Measurements from ENCODE around the gene NTRK1.

The NTRK1 gene

GRCh38 chr1:156862584-156862983, 1.9 kb downstream of the NTRK1 start:
- TF ChIP-seq, protein P1, sequence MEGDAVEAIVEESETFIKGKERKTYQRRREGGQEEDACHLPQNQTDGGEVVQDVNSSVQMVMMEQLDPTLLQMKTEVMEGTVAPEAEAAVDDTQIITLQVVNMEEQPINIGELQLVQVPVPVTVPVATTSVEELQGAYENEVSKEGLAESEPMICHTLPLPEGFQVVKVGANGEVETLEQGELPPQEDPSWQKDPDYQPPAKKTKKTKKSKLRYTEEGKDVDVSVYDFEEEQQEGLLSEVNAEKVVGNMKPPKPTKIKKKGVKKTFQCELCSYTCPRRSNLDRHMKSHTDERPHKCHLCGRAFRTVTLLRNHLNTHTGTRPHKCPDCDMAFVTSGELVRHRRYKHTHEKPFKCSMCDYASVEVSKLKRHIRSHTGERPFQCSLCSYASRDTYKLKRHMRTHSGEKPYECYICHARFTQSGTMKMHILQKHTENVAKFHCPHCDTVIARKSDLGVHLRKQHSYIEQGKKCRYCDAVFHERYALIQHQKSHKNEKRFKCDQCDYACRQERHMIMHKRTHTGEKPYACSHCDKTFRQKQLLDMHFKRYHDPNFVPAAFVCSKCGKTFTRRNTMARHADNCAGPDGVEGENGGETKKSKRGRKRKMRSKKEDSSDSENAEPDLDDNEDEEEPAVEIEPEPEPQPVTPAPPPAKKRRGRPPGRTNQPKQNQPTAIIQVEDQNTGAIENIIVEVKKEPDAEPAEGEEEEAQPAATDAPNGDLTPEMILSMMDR (IDR thresholded peaks at IDR 0.05; ENCODE audit: insufficient read depth, low read depth, low read length, missing control alignments), result no peak
- DNase-seq (ENCODE audit: low read depth), result no peak
- no peak overlapping the region for H3K4me3 ChIP-seq (ENCODE audit: low read length)

GRCh38 chr1:156862997-156863599, 2.4 kb downstream of the NTRK1 start:
- no peak overlapping the region for H3K4me3 ChIP-seq (ENCODE audit: low read length)
- TF ChIP-seq, protein P1 (IDR thresholded peaks at IDR 0.05; ENCODE audit: insufficient read depth, low read depth, low read length, missing control alignments), result no peak
- peak; percentile 38 for DNase-seq (ENCODE audit: low read depth)

DNA sequence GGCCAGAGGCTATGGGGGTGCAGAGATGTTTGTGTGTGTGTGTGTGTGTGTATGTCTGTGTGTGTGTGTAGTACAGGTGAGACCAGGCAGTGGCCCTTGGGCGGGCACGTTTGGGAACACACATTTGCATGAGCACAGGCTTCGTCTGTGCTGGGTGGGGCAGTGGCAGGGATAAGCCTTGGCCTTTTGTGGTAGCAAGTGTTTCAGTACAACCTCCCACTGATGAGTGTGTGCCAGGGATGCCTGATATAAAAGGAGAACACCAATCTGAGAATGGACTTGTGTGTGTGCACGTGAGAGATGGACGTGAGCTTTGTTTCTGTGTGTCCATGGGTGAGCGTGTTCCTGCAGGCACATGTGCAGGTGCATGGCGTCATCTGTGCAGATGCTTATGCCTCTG, 3.0 kb downstream of the NTRK1 start:
- no peak overlapping the region for H3K4me3 ChIP-seq (ENCODE audit: low read length)
- no peak for DNase-seq (ENCODE audit: low read depth)
- TF ChIP-seq, protein P1 (IDR thresholded peaks at IDR 0.05; ENCODE audit: insufficient read depth, low read depth, low read length, missing control alignments), result no peak

DNA sequence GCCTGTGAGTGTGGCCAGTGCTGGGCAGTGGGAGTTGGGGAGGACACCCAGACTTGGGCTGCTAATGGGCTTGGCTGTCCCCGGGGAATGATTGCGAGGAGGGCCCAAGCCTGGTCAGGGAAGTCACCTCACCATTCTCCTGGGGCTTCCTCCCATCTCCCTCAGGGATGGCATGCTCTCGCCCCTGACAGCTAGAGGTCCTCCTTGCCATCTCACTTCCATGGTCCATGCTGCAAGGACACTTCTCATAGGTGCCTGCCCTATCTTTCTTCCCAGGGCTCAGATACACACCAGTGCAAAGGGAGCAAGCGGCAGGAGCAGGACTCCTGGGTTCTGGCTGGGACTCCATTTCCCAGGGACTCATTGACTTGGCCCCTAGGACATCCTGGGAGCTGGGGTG, 4.1 kb downstream of the NTRK1 start:
- no peak overlapping the region for H3K4me3 ChIP-seq (ENCODE audit: low read length)
- TF ChIP-seq, protein P1 (IDR thresholded peaks at IDR 0.05; ENCODE audit: insufficient read depth, low read depth, low read length, missing control alignments), result no peak
- DNase-seq (ENCODE audit: low read depth), result no peak

DNA sequence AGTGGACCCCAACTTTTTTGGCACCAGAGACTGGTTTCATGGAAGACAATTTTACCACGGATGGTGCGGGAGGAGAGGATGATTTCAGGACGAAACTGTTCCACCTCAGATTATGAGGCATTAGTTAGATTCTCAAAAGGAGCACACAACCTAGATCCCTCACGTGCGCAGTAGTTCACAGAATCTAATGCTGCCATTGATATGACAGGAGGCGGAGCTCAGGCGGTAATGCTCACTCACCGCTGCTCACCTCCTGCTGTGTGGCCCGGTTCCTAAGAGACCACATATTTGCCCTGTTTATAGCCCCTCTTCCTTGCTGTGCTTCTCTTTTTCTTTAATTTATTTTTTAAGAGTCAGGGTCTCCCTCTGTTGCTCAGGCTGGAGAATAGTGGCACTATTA, 4.6 kb downstream of the NTRK1 start:
- TF ChIP-seq, protein P1 (IDR thresholded peaks at IDR 0.05; ENCODE audit: insufficient read depth, low read depth, low read length, missing control alignments), result no peak
- no peak overlapping the region for H3K4me3 ChIP-seq (ENCODE audit: low read length)
- DNase-seq (ENCODE audit: low read depth), result no peak

DNA sequence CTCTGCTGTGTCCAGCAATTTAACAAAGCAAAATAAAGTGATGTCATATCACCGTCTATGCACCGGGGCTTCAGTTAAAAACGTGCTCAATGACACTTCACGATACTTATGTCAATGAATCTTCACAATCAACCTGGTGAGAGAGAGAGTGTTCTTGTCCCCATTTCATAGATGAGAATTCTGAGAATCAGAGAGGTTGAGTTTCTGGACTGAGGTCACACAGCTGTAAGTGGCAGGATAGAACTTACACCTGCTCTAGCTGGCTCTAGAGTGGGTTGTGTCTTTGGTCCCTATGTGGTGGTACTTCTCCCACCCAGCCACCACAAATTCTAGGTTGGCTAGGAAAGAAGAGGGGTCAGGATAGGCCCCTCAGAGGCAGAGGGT, 5.2 kb downstream of the NTRK1 start:
- TF ChIP-seq, protein P1 (IDR thresholded peaks at IDR 0.05; ENCODE audit: insufficient read depth, low read depth, low read length, missing control alignments), result no peak
- DNase-seq (ENCODE audit: low read depth), result no peak
- no peak overlapping the region for H3K4me3 ChIP-seq (ENCODE audit: low read length)

DNA sequence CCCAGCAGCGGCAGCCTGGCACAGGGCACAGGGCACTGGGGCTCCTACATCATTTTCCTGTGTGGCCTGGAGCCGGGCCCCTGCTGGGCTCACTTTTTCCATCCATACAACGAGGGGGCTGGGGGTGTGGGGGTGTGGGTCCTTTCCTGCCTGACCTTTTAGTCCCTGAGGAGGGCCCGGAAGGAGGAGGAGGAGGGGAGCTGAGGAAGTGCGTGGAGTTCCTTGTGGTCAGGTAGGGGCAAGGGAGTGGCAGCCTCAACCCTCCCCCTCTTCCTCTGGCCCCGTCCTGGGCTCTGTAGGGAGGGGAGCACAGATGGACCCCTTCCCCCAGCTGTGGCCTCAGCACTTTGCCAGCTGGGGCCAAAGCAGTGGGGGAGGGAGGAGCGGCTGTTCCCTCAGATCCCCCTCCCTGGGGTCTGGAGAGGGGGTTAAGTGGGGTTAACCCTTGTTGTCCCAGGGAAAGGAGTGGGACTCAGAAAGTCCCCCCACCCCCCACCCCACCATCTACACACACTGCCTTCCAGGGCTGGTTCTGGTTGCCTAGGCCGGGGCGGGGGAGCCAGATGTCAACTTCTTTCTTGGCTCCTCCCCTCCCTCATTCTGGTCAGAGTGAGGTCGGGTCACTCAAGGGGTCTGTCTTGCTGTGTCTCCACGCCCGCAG, 5.7 kb downstream of the NTRK1 start:
- no peak for DNase-seq (ENCODE audit: low read depth)
- TF ChIP-seq, protein P1 (IDR thresholded peaks at IDR 0.05; ENCODE audit: insufficient read depth, low read depth, low read length, missing control alignments), result no peak
- no peak overlapping the region for H3K4me3 ChIP-seq (ENCODE audit: low read length)
